Measurements from ENCODE around the gene MOB3B.

The MOB3B gene

GRCh38 chr9:27361492-27361891 is 168.1 kb downstream of the MOB3B start:
- Histone ChIP-seq H3K27me3 (ENCODE audit: control insufficient read depth, low read length) (no peaks in the 10 kb centered on the region), H3F3A (ENCODE audit: control insufficient read depth, insufficient read depth) (no peaks in the 10 kb centered on the region), H4K20me1 (ENCODE audit: control insufficient read depth, insufficient read depth, low read depth, low read length) (no peaks in the 10 kb centered on the region), H3K4me3 (ENCODE audit: low read length) (no peak overlapping the region), H3K27ac (ENCODE audit: low read depth, low read length) (no peak overlapping the region), H3K4me2 (ENCODE audit: low read length) (no peak overlapping the region), H3K9me3 (ENCODE audit: control insufficient read depth, insufficient read depth, low read length) (no peaks in the 10 kb centered on the region), H3K79me2 (ENCODE audit: control insufficient read depth, low read length) (no peaks in the 10 kb centered on the region), H3K36me3 (ENCODE audit: control insufficient read depth, low read length) (no peaks in the 10 kb centered on the region), H3K9me2 (replicated peaks; ENCODE audit: control insufficient read depth, low read length) (no peaks in the 10 kb centered on the region), H3K4me1 (ENCODE audit: control insufficient read depth, low read length) (peaks cover 4% of the 10 kb centered on the region)
- TF ChIP-seq CTCF (IDR thresholded peaks at IDR 0.05; ENCODE audit: low read depth, low read length, poor library complexity, severe bottlenecking) (no peak), EZH2phosphoT487 (IDR thresholded peaks at IDR 0.05; ENCODE audit: borderline replicate concordance, low read length) (no peak)

- TF ChIP-seq CTCF (IDR thresholded peaks at IDR 0.05; ENCODE audit: low read depth, low read length, poor library complexity, severe bottlenecking) (no peak), EZH2phosphoT487 (IDR thresholded peaks at IDR 0.05; ENCODE audit: borderline replicate concordance, low read length) (no peak)
- Histone ChIP-seq H3K4me1 (ENCODE audit: control insufficient read depth, low read length) (no peaks in the 10 kb centered on the region), H3F3A (ENCODE audit: control insufficient read depth, insufficient read depth) (no peaks in the 10 kb centered on the region), H4K20me1 (ENCODE audit: control insufficient read depth, insufficient read depth, low read depth, low read length) (no peaks in the 10 kb centered on the region), H3K27me3 (ENCODE audit: control insufficient read depth, low read length) (no peaks in the 10 kb centered on the region), H3K27ac (ENCODE audit: low read depth, low read length) (no peak overlapping the region), H3K79me2 (ENCODE audit: control insufficient read depth, low read length) (no peaks in the 10 kb centered on the region), H3K4me3 (ENCODE audit: low read length) (no peak overlapping the region), H3K36me3 (ENCODE audit: control insufficient read depth, low read length) (no peaks in the 10 kb centered on the region), H3K9me2 (replicated peaks; ENCODE audit: control insufficient read depth, low read length) (no peaks in the 10 kb centered on the region), H3K4me2 (ENCODE audit: low read length) (no peak overlapping the region), H3K9me3 (ENCODE audit: control insufficient read depth, insufficient read depth, low read length) (no peaks in the 10 kb centered on the region)
Measured at GRCh38 chr9:27359763-27360162, 169.9 kb downstream of the MOB3B start.

GRCh38 chr9:27358007-27358406 is 171.6 kb downstream of the MOB3B start:
- H3K4me3 ChIP-seq (ENCODE audit: low read length), result no peak overlapping the region
- no peaks in the 10 kb centered on the region for H3K36me3 ChIP-seq (ENCODE audit: control insufficient read depth, low read length)
- H3K27me3 ChIP-seq (ENCODE audit: control insufficient read depth, low read length), result no peaks in the 10 kb centered on the region
- no peaks in the 10 kb centered on the region for H4K20me1 ChIP-seq (ENCODE audit: control insufficient read depth, insufficient read depth, low read depth, low read length)
- no peaks in the 10 kb centered on the region for H3K79me2 ChIP-seq (ENCODE audit: control insufficient read depth, low read length)
- no peaks in the 10 kb centered on the region for H3F3A ChIP-seq (ENCODE audit: control insufficient read depth, insufficient read depth)
- no peaks in the 10 kb centered on the region for H3K9me3 ChIP-seq (ENCODE audit: control insufficient read depth, insufficient read depth, low read length)
- H3K9me2 ChIP-seq (replicated peaks; ENCODE audit: control insufficient read depth, low read length), result no peaks in the 10 kb centered on the region
- no peak for TF ChIP-seq EZH2phosphoT487 (IDR thresholded peaks at IDR 0.05; ENCODE audit: borderline replicate concordance, low read length)
- TF ChIP-seq CTCF (IDR thresholded peaks at IDR 0.05; ENCODE audit: low read depth, low read length, poor library complexity, severe bottlenecking), result no peak
- H3K27ac ChIP-seq (ENCODE audit: low read depth, low read length), result no peak overlapping the region
- H3K4me2 ChIP-seq (ENCODE audit: low read length), result no peak overlapping the region
- H3K4me1 ChIP-seq (ENCODE audit: control insufficient read depth, low read length), result peaks cover 2% of the 10 kb centered on the region

- H3K9me2 ChIP-seq (replicated peaks; ENCODE audit: control insufficient read depth, low read length), result no peaks in the 10 kb centered on the region
- no peak overlapping the region for H3K4me3 ChIP-seq (ENCODE audit: low read length)
- no peaks in the 10 kb centered on the region for H3F3A ChIP-seq (ENCODE audit: control insufficient read depth, insufficient read depth)
- H3K27me3 ChIP-seq (ENCODE audit: control insufficient read depth, low read length), result no peaks in the 10 kb centered on the region
- no peaks in the 10 kb centered on the region for H3K36me3 ChIP-seq (ENCODE audit: control insufficient read depth, low read length)
- TF ChIP-seq CTCF (IDR thresholded peaks at IDR 0.05; ENCODE audit: low read depth, low read length, poor library complexity, severe bottlenecking) (no peak), EZH2phosphoT487 (IDR thresholded peaks at IDR 0.05; ENCODE audit: borderline replicate concordance, low read length) (no peak)
- no peaks in the 10 kb centered on the region for H3K9me3 ChIP-seq (ENCODE audit: control insufficient read depth, insufficient read depth, low read length)
- H4K20me1 ChIP-seq (ENCODE audit: control insufficient read depth, insufficient read depth, low read depth, low read length), result no peaks in the 10 kb centered on the region
- H3K79me2 ChIP-seq (ENCODE audit: control insufficient read depth, low read length), result no peaks in the 10 kb centered on the region
- H3K4me2 ChIP-seq (ENCODE audit: low read length), result no peak overlapping the region
- H3K4me1 ChIP-seq (ENCODE audit: control insufficient read depth, low read length), result peaks cover 13% of the 10 kb centered on the region
- no peak overlapping the region for H3K27ac ChIP-seq (ENCODE audit: low read depth, low read length)
Measured at GRCh38 chr9:27356446-27356845, 173.2 kb downstream of the MOB3B start.
